Transverse colon (tissue), 4 donors: ENCODE measurements around the gene SLC35F1. TPM values are rescaled to one million over a fixed set of nuclear protein-coding genes. Genes with fewer than 3 reads are reported as not detected.

ENCODE experiments used
- DNase-seq: peaks from one replicate; pipeline ENCODE4 v3.0.0-alpha.2; 2019
- H3K27ac ChIP-seq, 4 donors: fragments of 200-600 bp; sonication (generic); 2 replicates each; pipeline ENCODE4 v1.5.1; 2016 to 2018; ENCODE audit warnings: inconsistent platforms in 4 of 4
- H3K27me3 ChIP-seq: fragments of 200-600 bp; sonication (generic); 2 replicates; pipeline ENCODE4 v1.5.1; 2017; ENCODE audit warnings: inconsistent platforms
- H3K36me3 ChIP-seq, 4 donors: fragments of 200-600 bp; sonication (generic); 2 replicates each; pipeline ENCODE4 v1.5.1; 2017 to 2019; ENCODE audit warnings: inconsistent platforms in 4 of 4
- H3K4me1 ChIP-seq, 4 donors: fragments of 200-600 bp; sonication (generic); 2 replicates each; pipeline ENCODE4 v1.5.1; 2017 to 2020; ENCODE audit warnings: inconsistent platforms in 4 of 4
- H3K4me3 ChIP-seq, 4 donors: fragments of 200-600 bp; sonication (generic); 1 replicate in 1 of 4; 2 replicates in 3 of 4; pipeline versions ENCODE4 v1.5.1 to v1.6.1; 2017 to 2019; ENCODE audit warnings: inconsistent platforms in 4 of 4
- H3K9me3 ChIP-seq, 2 donors: fragments of 200-600 bp; sonication (generic); 2 replicates each; pipeline ENCODE4 v1.5.1; 2017 to 2019; ENCODE audit warnings: inconsistent platforms in 2 of 2
- EP300 ChIP-seq: sonication (generic); formaldehyde crosslinking; IDR thresholded peaks from one replicate; pipeline ENCODE4 v1.6.1; 2017; ENCODE audit warnings: antibody characterized with exemption, low read depth
- POLR2A ChIP-seq: fragments of 450-650 bp; IDR thresholded peaks from one replicate; pipeline ENCODE4 v1.6.1; 2016; ENCODE audit warnings: antibody characterized with exemption, mild to moderate bottlenecking, moderate library complexity
- POLR2AphosphoS5 ChIP-seq, 3 donors: sonication (generic); formaldehyde crosslinking; IDR thresholded peaks; one replicate each; pipeline ENCODE4 v1.6.1; 2016; ENCODE audit warnings: antibody characterized with exemption in 3 of 3
- WGBS, 2 donors: methylation state at CpG; one replicate each; pipeline ENCODE4 v1.1.5; 2018; ENCODE audit warnings: low coverage in 1 of 2; 5-methylcytosine and 5-hydroxymethylcytosine counted together
- in situ Hi-C, 4 donors: fragments of 200-750 bp; cut with MboI; loops; one replicate each; pipeline versions ENCODE4 v1.15.0 to v1.15.1; 2017; ENCODE audit warnings: low sequenced_read_pairs in 3 of 4, low pct_ligation_motif_present in 1 of 4, low pct_unique_long_range_greater_than_20kb in 1 of 4
- intact Hi-C: fragments of 100-400 bp; cut with DNase I; formaldehyde crosslinking; loops from one replicate; pipeline ENCODE4 v1.15.1; 2023; ENCODE audit warnings: low total_unique reads
- total RNA-seq, 4 donors: library from RNA; depleted of rRNA; stranded (reverse); fragments of >200 nt; gene quantifications; one replicate each; pipeline ENCODE4 v1.1.0, GENCODE V29; 2016
- TF ChIP-seq, protein P1 (sequence below), 5 experiments: fragments of 200-600 bp in 3 of 5; fragments of 450-650 bp in 2 of 5; sonication (generic) in 3 of 5; IDR thresholded peaks; 1 replicate in 2 of 5; 2 replicates in 3 of 5; pipeline ENCODE4 v1.5.1; 2016 to 2017; ENCODE audit warnings: antibody characterized with exemption in 5 of 5, inconsistent platforms in 3 of 5, mild to moderate bottlenecking in 2 of 5, moderate library complexity in 1 of 5

SLC35F1 gene
- total RNA-seq, 4 donors from 2014 or later: 0.37 to 1.1 (median 0.71) TPM

DNA sequence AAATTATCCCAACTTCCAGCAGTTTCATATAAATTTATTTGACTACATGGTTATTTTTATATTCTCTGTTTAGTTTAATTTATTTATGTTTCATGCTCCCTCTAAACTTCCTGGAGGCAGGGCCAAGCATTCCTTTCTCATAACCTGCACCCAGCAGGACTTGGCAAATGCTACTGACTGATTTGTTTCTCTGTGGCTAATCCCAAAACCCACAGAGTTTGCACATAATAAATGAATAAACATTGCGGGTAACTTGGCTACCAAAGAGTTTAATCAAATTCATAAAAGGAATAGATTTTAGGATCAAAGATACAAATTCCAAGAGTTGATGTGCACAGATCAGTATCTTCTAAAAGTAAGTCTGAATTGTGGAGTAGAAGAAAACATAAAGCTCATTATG, 239.5 kb downstream of the SLC35F1 start:
- 50 to 69% methylated on average over 1 of the region's 1 CpG for WGBS, 2 donors
- TF ChIP-seq POLR2A: no peak
- TF ChIP-seq, protein P1, sequence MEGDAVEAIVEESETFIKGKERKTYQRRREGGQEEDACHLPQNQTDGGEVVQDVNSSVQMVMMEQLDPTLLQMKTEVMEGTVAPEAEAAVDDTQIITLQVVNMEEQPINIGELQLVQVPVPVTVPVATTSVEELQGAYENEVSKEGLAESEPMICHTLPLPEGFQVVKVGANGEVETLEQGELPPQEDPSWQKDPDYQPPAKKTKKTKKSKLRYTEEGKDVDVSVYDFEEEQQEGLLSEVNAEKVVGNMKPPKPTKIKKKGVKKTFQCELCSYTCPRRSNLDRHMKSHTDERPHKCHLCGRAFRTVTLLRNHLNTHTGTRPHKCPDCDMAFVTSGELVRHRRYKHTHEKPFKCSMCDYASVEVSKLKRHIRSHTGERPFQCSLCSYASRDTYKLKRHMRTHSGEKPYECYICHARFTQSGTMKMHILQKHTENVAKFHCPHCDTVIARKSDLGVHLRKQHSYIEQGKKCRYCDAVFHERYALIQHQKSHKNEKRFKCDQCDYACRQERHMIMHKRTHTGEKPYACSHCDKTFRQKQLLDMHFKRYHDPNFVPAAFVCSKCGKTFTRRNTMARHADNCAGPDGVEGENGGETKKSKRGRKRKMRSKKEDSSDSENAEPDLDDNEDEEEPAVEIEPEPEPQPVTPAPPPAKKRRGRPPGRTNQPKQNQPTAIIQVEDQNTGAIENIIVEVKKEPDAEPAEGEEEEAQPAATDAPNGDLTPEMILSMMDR (IDR thresholded peaks at IDR 0.05): no peak
- no peak for TF ChIP-seq POLR2AphosphoS5 (IDR thresholded peaks at IDR 0.05)
- no peak for TF ChIP-seq EP300
- Histone ChIP-seq H3K27me3 (no peaks in the 10 kb centered on the region), H3K27ac (no peak overlapping the region), H3K36me3 (no peaks in the 10 kb centered on the region), H3K4me1 (peaks cover 0 to 3% (median 0%) of the 10 kb centered on the region in 4 donors), H3K9me3 (no peaks in the 10 kb centered on the region), H3K4me3 (no peak overlapping the region)
- in situ Hi-C loops (no loop called here), intact Hi-C loops (no loop called here)
- no peak for DNase-seq

DNA sequence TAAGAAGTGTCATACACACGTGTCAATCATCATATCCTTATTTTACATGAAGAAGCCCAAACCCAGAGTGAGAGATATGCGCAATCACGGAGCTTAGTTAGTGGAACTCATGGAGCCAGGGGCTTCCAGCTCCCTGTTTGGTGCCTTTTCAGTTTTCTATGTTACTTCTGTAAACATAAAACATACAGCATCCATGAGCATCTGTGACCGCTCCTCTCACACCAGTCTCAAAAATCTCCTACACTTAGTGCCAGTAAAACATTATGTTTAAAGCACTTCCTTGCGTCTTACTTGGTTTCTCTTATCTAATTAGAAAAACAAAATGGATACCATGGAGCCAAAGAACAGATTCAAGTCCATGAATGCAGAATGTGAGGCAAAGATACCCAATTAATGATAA, 240.4 kb downstream of the SLC35F1 start:
- H3K27ac ChIP-seq: no peak overlapping the region
- 79 to 90% methylated on average over 5 of the region's 5 CpGs for WGBS, 2 donors
- no peaks in the 10 kb centered on the region for H3K9me3 ChIP-seq
- H3K27me3 ChIP-seq: no peaks in the 10 kb centered on the region
- no peaks in the 10 kb centered on the region for H3K36me3 ChIP-seq
- no peak for DNase-seq
- intact Hi-C loops: no loop called here
- no peak overlapping the region for H3K4me3 ChIP-seq
- TF ChIP-seq, protein P1 (IDR thresholded peaks at IDR 0.05): no peak
- TF ChIP-seq POLR2AphosphoS5 (IDR thresholded peaks at IDR 0.05): no peak
- in situ Hi-C loops: no loop called here
- peaks cover 0 to 3% (median 0%) of the 10 kb centered on the region in 4 donors for H3K4me1 ChIP-seq

DNA sequence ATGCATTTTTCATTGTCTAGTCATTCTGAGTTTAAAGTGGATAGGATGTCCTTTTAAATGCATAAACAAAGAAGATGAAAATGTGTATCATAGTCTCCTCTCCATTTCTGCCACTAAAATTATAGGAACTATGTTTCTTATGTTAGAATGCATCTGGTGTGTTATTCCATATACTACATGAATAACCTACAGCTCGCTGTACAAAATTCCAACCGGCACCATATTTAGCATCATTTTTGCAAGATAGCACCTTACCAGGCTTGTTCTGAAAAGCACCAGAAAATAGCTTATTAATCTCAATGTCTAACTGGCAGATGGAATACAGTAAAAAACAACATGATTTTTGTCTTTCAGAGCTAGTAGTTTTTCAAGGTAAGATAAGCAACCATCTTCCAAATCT, 241.5 kb downstream of the SLC35F1 start:
- 83 to 95% methylated on average over 2 of the region's 2 CpGs for WGBS, 2 donors
- H3K4me3 ChIP-seq: no peak overlapping the region
- in situ Hi-C loops: no loop called here

GRCh38 chr6:118152524-118152923, 245.5 kb downstream of the SLC35F1 start:
- H3K27me3 ChIP-seq: no peaks in the 10 kb centered on the region
- in situ Hi-C loops (no loop called here), intact Hi-C loops (no loop called here)
- H3K27ac ChIP-seq: no peak overlapping the region
- no peaks in the 10 kb centered on the region for H3K4me1 ChIP-seq
- H3K4me3 ChIP-seq: no peak overlapping the region
- no peaks in the 10 kb centered on the region for H3K9me3 ChIP-seq
- no peak for DNase-seq
- no peak for TF ChIP-seq POLR2A
- TF ChIP-seq, protein P1 (IDR thresholded peaks at IDR 0.05): no peak
- H3K36me3 ChIP-seq: no peaks in the 10 kb centered on the region

More for the DNA sequence above, 241.5 kb downstream of the SLC35F1 start:
- Histone ChIP-seq H3K9me3 (no peaks in the 10 kb centered on the region), H3K4me1 (peaks cover 0 to 3% (median 0%) of the 10 kb centered on the region in 4 donors), H3K27ac (no peak overlapping the region), H3K27me3 (no peaks in the 10 kb centered on the region), H3K36me3 (no peaks in the 10 kb centered on the region)
- TF ChIP-seq EP300 (no peak), POLR2AphosphoS5 (IDR thresholded peaks at IDR 0.05) (no peak), POLR2A (no peak)
- TF ChIP-seq, protein P1 (IDR thresholded peaks at IDR 0.05): no peak
- intact Hi-C loops: no loop called here
- DNase-seq: no peak
